Measurements from ENCODE around the gene KCNK16. TPM values are rescaled to one million over a fixed set of nuclear protein-coding genes. Genes with fewer than 3 reads are reported as not detected.

KCNK16 gene
- total RNA-seq, 2 donors from 2014 or later: not detected

- no peak overlapping the region for H3K27ac ChIP-seq
- H3K9me3 ChIP-seq: no peaks in the 10 kb centered on the region
- TF ChIP-seq CTCF (IDR thresholded peaks at IDR 0.05): no peak
- H3K36me3 ChIP-seq: no peaks in the 10 kb centered on the region
- no peaks in the 10 kb centered on the region for H3K27me3 ChIP-seq
- no peaks in the 10 kb centered on the region for H3K4me1 ChIP-seq
- H3K4me3 ChIP-seq: no peak overlapping the region
- no peak for DNase-seq (ENCODE audit: low spot score)
Observed at GRCh38 chr6:39365281-39366074, 43.0 kb upstream of the KCNK16 start.

- H3K4me1 ChIP-seq: no peaks in the 10 kb centered on the region
- DNase-seq (ENCODE audit: low spot score): no peak
- no peaks in the 10 kb centered on the region for H3K27me3 ChIP-seq
- H3K36me3 ChIP-seq: no peaks in the 10 kb centered on the region
- H3K4me3 ChIP-seq: no peak overlapping the region
- H3K27ac ChIP-seq: no peak overlapping the region
- TF ChIP-seq CTCF (IDR thresholded peaks at IDR 0.05): no peak
- H3K9me3 ChIP-seq: no peaks in the 10 kb centered on the region
Observed at GRCh38 chr6:39363280-39363679, 40.8 kb upstream of the KCNK16 start.

DNA sequence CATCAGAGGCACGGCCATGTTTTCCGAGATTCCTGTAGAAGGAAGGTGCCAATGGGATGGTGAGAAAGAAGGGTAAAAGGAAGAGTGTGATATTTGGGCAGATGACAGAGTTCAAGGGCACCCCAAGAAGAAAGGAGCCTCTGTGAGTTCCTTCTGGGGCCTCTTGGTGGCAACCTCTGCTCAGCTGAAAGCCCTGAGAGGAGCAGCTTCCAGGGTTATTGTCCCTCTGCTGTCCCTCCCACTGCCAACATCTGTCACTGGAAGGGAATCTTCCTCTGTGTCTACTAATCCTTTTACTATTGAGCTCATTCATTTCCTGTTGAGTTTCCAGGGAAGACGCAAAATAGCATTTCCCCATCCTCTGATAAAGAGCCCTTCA is 40.0 kb upstream of the KCNK16 start:
- Histone ChIP-seq H3K27ac (no peak overlapping the region), H3K9me3 (no peaks in the 10 kb centered on the region), H3K36me3 (no peaks in the 10 kb centered on the region), H3K27me3 (no peaks in the 10 kb centered on the region), H3K4me3 (no peak overlapping the region), H3K4me1 (no peaks in the 10 kb centered on the region)
- TF ChIP-seq CTCF (IDR thresholded peaks at IDR 0.05): no peak
- no peak for DNase-seq (ENCODE audit: low spot score)

DNA sequence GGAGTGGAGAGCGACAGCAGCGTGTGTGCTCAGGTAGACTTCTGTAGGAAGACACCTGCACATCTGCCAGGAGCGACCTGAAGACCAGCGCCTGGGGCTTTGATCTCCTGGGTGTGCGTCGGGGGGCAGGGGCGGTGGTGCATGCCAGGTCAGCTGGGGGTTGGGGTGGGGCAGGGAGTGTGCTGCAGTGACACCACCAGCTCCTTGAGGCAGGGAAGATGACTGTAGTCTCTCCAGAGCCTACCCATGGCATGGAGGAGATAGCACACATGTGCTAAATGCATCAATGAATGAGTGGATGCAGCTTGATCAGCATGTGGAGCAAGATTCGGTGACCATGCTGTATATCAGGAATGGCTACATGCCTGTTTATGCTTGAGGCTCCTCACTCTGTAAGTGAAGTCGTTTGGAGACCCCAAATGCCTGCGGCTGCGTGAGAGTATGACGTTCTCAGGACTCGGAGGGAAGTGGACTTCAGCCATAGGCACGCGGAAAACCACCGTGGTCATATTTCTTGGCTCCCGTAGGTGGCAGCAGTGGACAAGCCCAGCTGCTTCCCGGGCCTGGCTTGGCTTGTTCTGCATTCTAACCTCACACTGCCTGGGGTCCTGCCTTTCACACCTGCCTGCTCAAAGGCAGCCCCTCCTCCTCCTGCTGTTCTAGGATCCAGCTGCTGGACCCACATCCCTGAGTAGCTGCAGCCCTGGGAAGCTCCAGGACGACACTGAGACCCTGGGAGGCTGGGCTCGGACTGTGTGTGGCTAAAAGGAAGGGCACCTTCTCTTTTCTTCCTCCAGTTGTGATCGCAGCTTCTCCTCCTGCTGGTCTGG is 39.4 kb upstream of the KCNK16 start:
- no peak overlapping the region for H3K4me3 ChIP-seq
- H3K27ac ChIP-seq: no peak overlapping the region
- peak; percentile 84 to 85 for TF ChIP-seq CTCF (IDR thresholded peaks at IDR 0.05)
- no peaks in the 10 kb centered on the region for H3K9me3 ChIP-seq
- peak; percentile 68 for DNase-seq (ENCODE audit: low spot score)
- H3K36me3 ChIP-seq: no peaks in the 10 kb centered on the region
- no peaks in the 10 kb centered on the region for H3K4me1 ChIP-seq
- no peaks in the 10 kb centered on the region for H3K27me3 ChIP-seq

DNA sequence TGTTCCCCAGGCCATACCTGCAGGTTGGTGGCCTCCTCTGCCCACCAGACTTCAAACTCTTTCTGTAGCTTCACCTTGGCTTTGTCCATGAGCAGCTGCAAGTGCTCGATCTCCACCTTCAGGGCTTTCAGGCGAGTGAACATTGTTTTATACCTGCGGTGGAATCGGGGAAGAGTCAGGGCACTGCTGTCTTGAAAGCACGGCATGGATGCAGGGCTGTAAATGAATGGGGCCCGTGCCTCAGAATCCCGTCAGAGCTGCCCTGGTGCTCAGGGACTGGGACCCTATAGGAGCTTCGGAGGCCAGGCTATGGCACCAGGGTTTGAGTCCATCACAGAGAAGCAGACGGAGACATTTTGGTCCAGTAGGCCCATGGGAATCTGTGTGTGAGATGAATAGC is 37.9 kb upstream of the KCNK16 start:
- H3K27me3 ChIP-seq: no peaks in the 10 kb centered on the region
- DNase-seq (ENCODE audit: low spot score): no peak
- H3K9me3 ChIP-seq: no peaks in the 10 kb centered on the region
- TF ChIP-seq CTCF (IDR thresholded peaks at IDR 0.05): no peak
- H3K4me1 ChIP-seq: no peaks in the 10 kb centered on the region
- H3K27ac ChIP-seq: no peak overlapping the region
- H3K4me3 ChIP-seq: no peak overlapping the region
- no peaks in the 10 kb centered on the region for H3K36me3 ChIP-seq
